GM12878 (cell line): ENCODE measurements around the gene PLEKHA6.

ENCODE experiments used
- MXI1 ChIP-seq: fragments of 150-350 bp; IDR thresholded peaks from 2 replicates; pipeline ENCODE4 v1.6.1; 2011; ENCODE audit warnings: low read depth, mild to moderate bottlenecking, inconsistent platforms, low read length, improper control_type of control experiment
- RFX5 ChIP-seq: IDR thresholded peaks from 2 replicates; pipeline ENCODE4 v1.6.1; 2011; ENCODE audit warnings: low read depth, low read length, improper control_type of control experiment
- SMC3 ChIP-seq: IDR thresholded peaks from 2 replicates; pipeline ENCODE4 v1.6.1; 2011; ENCODE audit warnings: low read length, improper control_type of control experiment, borderline replicate concordance
- SP1 ChIP-seq: IDR thresholded peaks from one replicate; pipeline ENCODE4 v1.6.1; 2011; ENCODE audit warnings: low read depth, low read length
- TCF12 ChIP-seq: IDR thresholded peaks from 2 replicates; pipeline ENCODE4 v1.6.1; 2011; ENCODE audit warnings: low read depth, mild to moderate bottlenecking, low read length
- TF ChIP-seq, protein P1 (sequence below), 3 experiments: IDR thresholded peaks in 2 of 3; conservative IDR thresholded peaks in 1 of 3; 2 replicates each; pipeline ENCODE4 v1.5.1; 2011; ENCODE audit warnings: low read depth in 3 of 3, low read length in 3 of 3, mild to moderate bottlenecking in 3 of 3, control low read depth in 2 of 3, moderate library complexity in 2 of 3, inconsistent platforms in 1 of 3, mixed read lengths in 1 of 3; ENCODE audit not compliant: control insufficient read depth in 2 of 3, insufficient read depth in 1 of 3; ENCODE audit errors: extremely low read depth in 1 of 3
- TF ChIP-seq, protein P2 (sequence below): fragments of 450-650 bp; IDR thresholded peaks from 2 replicates; pipeline ENCODE4 v1.6.1; 2016; ENCODE audit warnings: mild to moderate bottlenecking

DNA sequence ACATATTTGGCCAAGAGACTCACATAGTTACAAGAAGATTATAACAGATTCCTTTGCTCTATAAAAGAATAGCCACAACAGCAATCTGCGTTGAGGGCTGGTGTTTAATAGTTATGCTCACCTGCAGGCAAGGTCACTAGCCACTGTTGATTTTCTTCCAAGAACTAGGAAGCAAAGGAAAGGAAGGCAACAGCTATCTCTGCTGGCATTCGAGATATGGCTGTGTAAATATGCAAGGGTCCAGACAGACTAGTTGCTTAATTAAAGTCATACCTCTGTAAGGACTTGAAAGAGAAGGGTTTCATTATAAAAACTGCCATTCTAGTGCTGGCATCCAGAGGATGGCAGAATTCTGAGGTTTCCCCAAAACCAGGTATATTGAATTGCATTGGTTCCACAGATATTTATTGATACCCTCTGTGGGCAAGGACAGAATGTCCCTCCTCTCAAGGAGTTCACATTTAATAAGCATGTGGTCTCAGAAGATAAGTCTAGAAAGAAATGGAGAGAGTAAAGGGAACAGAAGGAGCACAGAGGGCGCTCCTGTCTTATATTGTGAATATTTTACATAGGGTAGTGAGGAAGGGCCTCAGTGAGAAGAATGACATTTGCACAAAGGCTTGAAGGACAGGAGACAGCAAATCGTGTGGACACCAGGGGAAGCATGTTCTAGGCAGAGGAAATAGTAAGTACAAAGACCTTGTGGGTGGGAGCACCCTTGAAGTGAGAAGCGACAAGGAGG, 23.6 kb upstream of the PLEKHA6 start:
- TF ChIP-seq RFX5 (no peak), MXI1 (no peak), SMC3 (no peak), TCF12 (no peak), SP1 (no peak)
- TF ChIP-seq, protein P1, sequence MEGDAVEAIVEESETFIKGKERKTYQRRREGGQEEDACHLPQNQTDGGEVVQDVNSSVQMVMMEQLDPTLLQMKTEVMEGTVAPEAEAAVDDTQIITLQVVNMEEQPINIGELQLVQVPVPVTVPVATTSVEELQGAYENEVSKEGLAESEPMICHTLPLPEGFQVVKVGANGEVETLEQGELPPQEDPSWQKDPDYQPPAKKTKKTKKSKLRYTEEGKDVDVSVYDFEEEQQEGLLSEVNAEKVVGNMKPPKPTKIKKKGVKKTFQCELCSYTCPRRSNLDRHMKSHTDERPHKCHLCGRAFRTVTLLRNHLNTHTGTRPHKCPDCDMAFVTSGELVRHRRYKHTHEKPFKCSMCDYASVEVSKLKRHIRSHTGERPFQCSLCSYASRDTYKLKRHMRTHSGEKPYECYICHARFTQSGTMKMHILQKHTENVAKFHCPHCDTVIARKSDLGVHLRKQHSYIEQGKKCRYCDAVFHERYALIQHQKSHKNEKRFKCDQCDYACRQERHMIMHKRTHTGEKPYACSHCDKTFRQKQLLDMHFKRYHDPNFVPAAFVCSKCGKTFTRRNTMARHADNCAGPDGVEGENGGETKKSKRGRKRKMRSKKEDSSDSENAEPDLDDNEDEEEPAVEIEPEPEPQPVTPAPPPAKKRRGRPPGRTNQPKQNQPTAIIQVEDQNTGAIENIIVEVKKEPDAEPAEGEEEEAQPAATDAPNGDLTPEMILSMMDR (IDR thresholded peaks at IDR 0.05 in 2 of 3, conservative IDR thresholded peaks at IDR 0.05 in 1 of 3; ENCODE audit: control insufficient read depth in 2 of 3, extremely low read depth in 1 of 3, insufficient read depth in 1 of 3, low read depth in 3 of 3, low read length in 3 of 3), result no peak
- TF ChIP-seq, protein P2, sequence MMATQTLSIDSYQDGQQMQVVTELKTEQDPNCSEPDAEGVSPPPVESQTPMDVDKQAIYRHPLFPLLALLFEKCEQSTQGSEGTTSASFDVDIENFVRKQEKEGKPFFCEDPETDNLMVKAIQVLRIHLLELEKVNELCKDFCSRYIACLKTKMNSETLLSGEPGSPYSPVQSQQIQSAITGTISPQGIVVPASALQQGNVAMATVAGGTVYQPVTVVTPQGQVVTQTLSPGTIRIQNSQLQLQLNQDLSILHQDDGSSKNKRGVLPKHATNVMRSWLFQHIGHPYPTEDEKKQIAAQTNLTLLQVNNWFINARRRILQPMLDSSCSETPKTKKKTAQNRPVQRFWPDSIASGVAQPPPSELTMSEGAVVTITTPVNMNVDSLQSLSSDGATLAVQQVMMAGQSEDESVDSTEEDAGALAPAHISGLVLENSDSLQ, result no peak
